Central memory CD4-positive, alpha-beta T cell (primary cell): Measurements from ENCODE around the gene LDHD.

Experiments used
- DNase-seq: peaks from one replicate; pipeline ENCODE4 v3.0.0; 2022

Gene LDHD

GRCh38 chr16:75114179-75114945 lies 2.2 kb downstream of the LDHD start:
- DNase-seq = no peak

GRCh38 chr16:75113541-75114121 lies 2.9 kb downstream of the LDHD start:
- DNase-seq = no peak

GRCh38 chr16:75112734-75113491 lies 3.7 kb downstream of the LDHD start:
- DNase-seq = no peak

GRCh38 chr16:75111961-75112733 lies 4.4 kb downstream of the LDHD start:
- no peak for DNase-seq

GRCh38 chr16:75111514-75111940 lies 5.1 kb downstream of the LDHD start:
- no peak for DNase-seq

GRCh38 chr16:75110637-75111513 lies 5.7 kb downstream of the LDHD start:
- DNase-seq = peak; percentile 78

GRCh38 chr16:75109732-75110243 lies 6.8 kb downstream of the LDHD start:
- no peak for DNase-seq

GRCh38 chr16:75108792-75109731 lies 7.5 kb downstream of the LDHD start:
- peak; percentile 65 for DNase-seq

- DNase-seq = no peak
Measured at GRCh38 chr16:75107505-75107904, 9.1 kb downstream of the LDHD start.

GRCh38 chr16:75106351-75107274 lies 10.0 kb downstream of the LDHD start:
- no peak for DNase-seq

GRCh38 chr16:75105306-75106061 lies 11.1 kb downstream of the LDHD start:
- no peak for DNase-seq

GRCh38 chr16:75104836-75105235 lies 11.7 kb downstream of the LDHD start:
- DNase-seq = no peak

- DNase-seq = no peak
Measured at GRCh38 chr16:75103994-75104393, 12.6 kb downstream of the LDHD start.

GRCh38 chr16:75102595-75102994 lies 14.0 kb downstream of the LDHD start:
- no peak for DNase-seq

- no peak for DNase-seq
Measured at GRCh38 chr16:75101635-75102034, 14.9 kb downstream of the LDHD start.

- DNase-seq = no peak
Measured at GRCh38 chr16:75100603-75100990, 16.0 kb downstream of the LDHD start.

- DNase-seq = peak; percentile 37
Measured at GRCh38 chr16:75099738-75100602, 16.6 kb downstream of the LDHD start.
